HG02610 (cell line): Measurements from ENCODE around the gene SCN10A.

Experiments
- ATAC-seq: cut with Tn5 transposase; IDR thresholded peaks from one replicate; pipeline ENCODE4 v1.9.1; 2021; ENCODE audit warnings: mild to moderate bottlenecking, moderate library complexity; ENCODE audit not compliant: unreplicated experiment

The SCN10A gene

GRCh38 chr3:38816026-38816425 is at the start of gene SCN10A:
SCN10A (minus strand) TSS chr3:38816217; CDS start chr3:38794010, 22,207 bp downstream.
- ATAC-seq, result no peak

GRCh38 chr3:38853011-38853410 is 37.0 kb upstream of the SCN10A start:
- no peak for ATAC-seq

GRCh38 chr3:38843898-38844297 is 27.9 kb upstream of the SCN10A start:
- no peak for ATAC-seq

- ATAC-seq, result no peak
Measured at GRCh38 chr3:38842266-38842965, 26.4 kb upstream of the SCN10A start.

- ATAC-seq, result no peak
Measured at GRCh38 chr3:38840987-38841386, 25.0 kb upstream of the SCN10A start.

- no peak for ATAC-seq
Measured at GRCh38 chr3:38837358-38837757, 21.3 kb upstream of the SCN10A start.

- ATAC-seq, result no peak
Measured at GRCh38 chr3:38836561-38836960, 20.5 kb upstream of the SCN10A start.

GRCh38 chr3:38835939-38836338 is 19.9 kb upstream of the SCN10A start:
- no peak for ATAC-seq

GRCh38 chr3:38834717-38835116 is 18.7 kb upstream of the SCN10A start:
- ATAC-seq, result no peak

GRCh38 chr3:38834110-38834509 is 18.1 kb upstream of the SCN10A start:
- no peak for ATAC-seq

GRCh38 chr3:38829404-38829803 is 13.4 kb upstream of the SCN10A start:
- no peak for ATAC-seq

- ATAC-seq, result no peak
Measured at GRCh38 chr3:38828681-38829080, 12.7 kb upstream of the SCN10A start.

GRCh38 chr3:38827791-38828190 is 11.8 kb upstream of the SCN10A start:
- ATAC-seq, result no peak

- no peak for ATAC-seq
Measured at GRCh38 chr3:38826001-38826400, 10.0 kb upstream of the SCN10A start.

- no peak for ATAC-seq
Measured at GRCh38 chr3:38824349-38824748, 8.3 kb upstream of the SCN10A start.

- ATAC-seq, result no peak
Measured at GRCh38 chr3:38823722-38824121, 7.7 kb upstream of the SCN10A start.

GRCh38 chr3:38823186-38823585 is 7.2 kb upstream of the SCN10A start:
- no peak for ATAC-seq

GRCh38 chr3:38811822-38812221 is 4.2 kb downstream of the SCN10A start:
- ATAC-seq, result no peak

GRCh38 chr3:38805765-38806386 is 10.1 kb downstream of the SCN10A start:
- ATAC-seq, result no peak

GRCh38 chr3:38805004-38805403 is 11.0 kb downstream of the SCN10A start:
- ATAC-seq, result no peak

GRCh38 chr3:38800511-38800910 is 15.5 kb downstream of the SCN10A start:
- no peak for ATAC-seq

GRCh38 chr3:38793721-38794120 is 22.3 kb downstream of the SCN10A start:
- no peak for ATAC-seq

GRCh38 chr3:38792983-38793382 is 23.0 kb downstream of the SCN10A start:
- no peak for ATAC-seq
